Measurements from ENCODE around the gene UNKL.
"Not testable (repeated sequence)": the region's sequence is repeated elsewhere in the genome, so short reads cannot be mapped to it uniquely, and the experiment has no call there.

UNKL gene

GRCh38 chr16:1335211-1335971 is 79.1 kb downstream of the UNKL start:
- DNase-seq: no peak

GRCh38 chr16:1334739-1335138 is 79.8 kb downstream of the UNKL start:
- DNase-seq: no peak

GRCh38 chr16:1333854-1334700 is 80.4 kb downstream of the UNKL start:
- DNase-seq: no peak

GRCh38 chr16:1333149-1333812 is 81.2 kb downstream of the UNKL start, which contains the start of gene BAIAP3:
TSS of gene BAIAP3 (plus strand) at chr16:1333645. CDS start at chr16:1338550, 4,905 bp downstream.
- no peak for DNase-seq

GRCh38 chr16:1332618-1333148 is 81.8 kb downstream of the UNKL start:
- no peak for DNase-seq

- DNase-seq: no peak
Observed at GRCh38 chr16:1331712-1332617, 82.5 kb downstream of the UNKL start.

GRCh38 chr16:1330931-1331711 is 83.4 kb downstream of the UNKL start:
- DNase-seq: no peak

GRCh38 chr16:1330260-1330914 is 84.1 kb downstream of the UNKL start:
- no peak for DNase-seq

- DNase-seq: not testable (repeated sequence)
Observed at GRCh38 chr16:1328961-1329360, 85.5 kb downstream of the UNKL start.

GRCh38 chr16:1328136-1328535 is 86.4 kb downstream of the UNKL start:
- DNase-seq: not testable (repeated sequence)

GRCh38 chr16:1327619-1327947 is 86.9 kb downstream of the UNKL start:
- no peak for DNase-seq

GRCh38 chr16:1326946-1327618 is 87.4 kb downstream of the UNKL start:
- DNase-seq: no peak

- DNase-seq: no peak
Observed at GRCh38 chr16:1326391-1326790, 88.1 kb downstream of the UNKL start.

GRCh38 chr16:1325673-1326371 is 88.7 kb downstream of the UNKL start:
- no peak for DNase-seq

GRCh38 chr16:1325261-1325660 is 89.2 kb downstream of the UNKL start:
- no peak for DNase-seq

GRCh38 chr16:1324286-1324826 is 90.1 kb downstream of the UNKL start:
- no peak for DNase-seq

- DNase-seq: no peak
Observed at GRCh38 chr16:1323296-1324239, 90.9 kb downstream of the UNKL start.

- DNase-seq: no peak
Observed at GRCh38 chr16:1322407-1322806, 92.1 kb downstream of the UNKL start.

All from NCI-H2081 treated with DMSO at 0.1 percent for 48 hours (cell line).